K562 treated with DMSO at 1 percent for 48 hours (cell line): ENCODE measurements around the gene PTGES3. TPM values are rescaled to one million over a fixed set of nuclear protein-coding genes. Genes with fewer than 3 reads are reported as not detected.

Source experiments
- total RNA-seq: library from RNA; unstranded; fragments of 300-600 nt; gene quantifications from 2 replicates; pipeline ENCODE4 v1.2.3, GENCODE V29; 2022; ENCODE audit warnings: low replicate concordance; ENCODE audit errors: extremely low read depth

Gene PTGES3
- total RNA-seq: not detected in 2 replicates

DNA sequence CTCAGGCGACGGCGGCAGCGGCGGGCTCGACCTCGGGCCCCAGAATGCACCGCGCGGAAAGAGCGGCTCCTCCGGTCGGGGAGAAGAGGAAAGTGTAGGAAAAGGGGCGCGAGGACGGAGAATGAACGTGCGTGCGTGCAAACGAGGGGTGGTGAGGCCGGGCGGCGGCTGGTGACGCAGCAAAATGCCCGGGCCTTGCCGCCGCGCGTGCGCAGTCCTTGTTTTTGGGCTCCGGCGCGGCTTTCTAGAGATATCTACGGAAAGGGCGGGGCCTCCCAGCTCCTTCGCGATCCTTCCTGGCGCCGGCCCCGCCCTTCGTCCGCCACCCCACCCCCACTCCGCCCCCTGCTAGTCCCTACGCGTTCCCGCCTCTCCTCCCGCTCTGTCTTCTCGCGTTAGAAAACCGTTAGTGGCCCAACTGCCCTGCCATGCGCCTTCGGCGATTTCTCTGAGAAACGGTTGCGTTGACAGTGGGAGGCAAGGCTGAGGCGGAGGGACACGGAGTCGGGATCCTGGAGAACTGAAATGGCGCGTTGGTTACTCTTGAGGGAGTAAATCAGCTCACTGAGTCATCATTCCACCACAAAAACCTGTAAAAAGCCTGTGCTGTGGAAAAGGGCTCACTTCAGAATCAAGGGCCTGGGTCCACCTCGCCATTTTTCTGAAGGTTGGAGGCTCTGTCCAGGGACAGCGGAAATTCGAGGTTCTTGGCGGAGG lies at the start of gene PTGES3:
Gene PTGES3 (minus strand): TSS at position 156 of the 717 bp plus-strand sequence. CDS start 285 bp downstream, outside the sequence.

GRCh38 chr12:56724972-56725722 lies 37.1 kb upstream of the PTGES3 start, which contains the start of gene NACA:
Gene NACA (minus strand): TSS chr12:56725299. CDS start chr12:56724521, 778 bp downstream.

DNA sequence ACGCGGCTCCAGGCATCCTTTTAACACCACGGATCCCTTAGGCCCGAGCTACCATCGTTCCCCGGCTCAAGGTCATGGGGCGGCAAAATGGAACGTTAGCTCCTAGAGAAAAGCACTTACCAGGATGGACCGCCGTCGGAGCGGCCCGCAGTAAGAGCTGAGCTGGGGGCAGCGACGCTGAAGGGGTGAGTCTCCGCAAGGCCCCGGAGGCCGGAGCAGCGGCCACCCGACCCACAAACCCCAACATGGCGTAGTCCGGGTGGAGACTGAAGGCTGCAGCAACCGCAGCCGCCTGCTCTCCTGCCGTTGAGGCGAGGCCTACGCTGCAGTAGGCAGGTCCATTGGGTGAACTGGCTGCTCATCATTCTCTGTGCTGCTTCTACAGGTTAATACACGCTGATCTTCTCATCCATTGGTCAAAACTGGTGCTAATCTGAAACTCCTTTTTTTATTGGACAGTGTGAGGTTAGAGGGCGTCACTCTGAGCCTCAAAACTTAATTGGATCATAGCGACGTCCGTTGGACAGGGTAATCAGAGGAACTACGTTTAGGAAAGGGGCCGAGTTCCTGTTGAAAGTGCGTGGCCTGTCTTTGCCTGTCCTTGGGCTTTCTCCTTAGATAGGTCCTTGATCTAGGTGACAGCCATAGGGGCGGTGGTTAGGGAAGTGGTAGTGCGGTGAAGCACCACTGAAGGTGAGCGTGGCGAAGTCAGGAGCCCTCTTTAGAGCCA lies 42.2 kb downstream of the PTGES3 start, which contains the start of gene ATP5F1B:
Gene ATP5F1B (minus strand): TSS at position 268 of the 730 bp plus-strand sequence. CDS start 21 bp downstream, at position 247.

GRCh38 chr12:56630180-56630632 lies 57.9 kb downstream of the PTGES3 start, which contains the start of gene BAZ2A:
Gene BAZ2A (minus strand): TSS chr12:56630326. CDS start chr12:56617530, 12,796 bp downstream.

Other genes starting within 250 kb of the PTGES3 start
- not detected in 2 replicates for gene TIMELESS, start 238.9 kb downstream of the PTGES3 start, total RNA-seq
- not detected in 2 replicates for gene MIP, start 233.6 kb downstream of the PTGES3 start, total RNA-seq
- gene SPRYD4, start 219.7 kb downstream of the PTGES3 start, total RNA-seq: not detected in 2 replicates
- not detected in 2 replicates for gene GLS2, start 200.1 kb downstream of the PTGES3 start, total RNA-seq
- gene RBMS2, start 166.5 kb downstream of the PTGES3 start, total RNA-seq: not detected in 2 replicates
- gene BAZ2A, start 58.0 kb downstream of the PTGES3 start, total RNA-seq: not detected in 2 replicates
- 1,380 TPM in 1 of 2 replicates, not detected in the other for gene ATP5F1B, start 42.3 kb downstream of the PTGES3 start, total RNA-seq
- 1,547 TPM in 1 of 2 replicates, not detected in the other for gene NACA, start 37.0 kb upstream of the PTGES3 start, total RNA-seq
- gene PRIM1, start 64.0 kb upstream of the PTGES3 start, total RNA-seq: not detected in 2 replicates
- not detected in 2 replicates for gene HSD17B6, start 75.0 kb upstream of the PTGES3 start, total RNA-seq
- not detected in 2 replicates for gene SDR9C7, start 246.1 kb upstream of the PTGES3 start, total RNA-seq